ENCODE data around the gene MLPH. TPM values are rescaled to one million over a fixed set of nuclear protein-coding genes. Genes with fewer than 3 reads are reported as not detected.

MLPH gene, protein sequence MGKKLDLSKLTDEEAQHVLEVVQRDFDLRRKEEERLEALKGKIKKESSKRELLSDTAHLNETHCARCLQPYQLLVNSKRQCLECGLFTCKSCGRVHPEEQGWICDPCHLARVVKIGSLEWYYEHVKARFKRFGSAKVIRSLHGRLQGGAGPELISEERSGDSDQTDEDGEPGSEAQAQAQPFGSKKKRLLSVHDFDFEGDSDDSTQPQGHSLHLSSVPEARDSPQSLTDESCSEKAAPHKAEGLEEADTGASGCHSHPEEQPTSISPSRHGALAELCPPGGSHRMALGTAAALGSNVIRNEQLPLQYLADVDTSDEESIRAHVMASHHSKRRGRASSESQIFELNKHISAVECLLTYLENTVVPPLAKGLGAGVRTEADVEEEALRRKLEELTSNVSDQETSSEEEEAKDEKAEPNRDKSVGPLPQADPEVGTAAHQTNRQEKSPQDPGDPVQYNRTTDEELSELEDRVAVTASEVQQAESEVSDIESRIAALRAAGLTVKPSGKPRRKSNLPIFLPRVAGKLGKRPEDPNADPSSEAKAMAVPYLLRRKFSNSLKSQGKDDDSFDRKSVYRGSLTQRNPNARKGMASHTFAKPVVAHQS
- total RNA-seq = 0.69 TPM

DNA sequence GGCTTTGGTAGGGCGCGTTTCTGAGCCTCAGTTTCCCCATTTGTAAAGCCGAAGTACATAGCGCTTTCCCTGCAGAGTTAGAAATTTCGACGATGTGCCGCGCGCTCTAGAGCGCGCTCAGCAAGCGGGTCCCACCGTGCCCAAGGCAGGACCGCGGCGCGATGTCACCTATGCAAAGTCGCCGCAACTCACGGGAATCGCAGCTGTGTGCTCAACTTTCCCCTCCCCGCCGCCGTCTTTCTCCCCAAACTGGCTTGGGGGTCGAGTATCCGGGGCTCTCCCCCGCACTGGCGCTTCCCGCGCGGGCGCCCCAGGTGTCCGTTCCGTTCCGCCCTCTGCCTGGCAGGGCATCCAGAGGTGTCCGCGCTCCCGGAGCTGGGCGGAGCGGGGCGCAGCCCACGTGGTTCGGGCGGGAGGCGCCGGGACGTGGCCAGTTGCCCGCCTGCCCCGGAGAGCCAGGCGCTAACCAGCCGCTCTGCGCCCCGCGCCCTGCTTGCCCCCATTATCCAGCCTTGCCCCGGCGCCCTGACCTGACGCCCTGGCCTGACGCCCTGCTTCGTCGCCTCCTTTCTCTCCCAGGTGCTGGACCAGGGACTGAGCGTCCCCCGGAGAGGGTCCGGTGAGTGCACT lies at the start of gene MLPH:
TSS of gene MLPH (plus strand) at position 433 of the 630 bp plus-strand sequence. CDS start 6,176 bp downstream, outside the sequence.

GRCh38 chr2:237566401-237567235 lies 79.6 kb downstream of the MLPH start, which contains the start of gene PRLH:
Gene PRLH, plus strand, starts transcription at chr2:237566574. Its CDS starts 0 bp downstream, at chr2:237566574.

GRCh38 chr2:237590272-237591140 lies 103.5 kb downstream of the MLPH start, which contains the start of gene RAB17:
Gene RAB17, minus strand, starts transcription at chr2:237590734. Its CDS starts 4,580 bp downstream, at chr2:237586154.

Small RNA genes lying within 50 kb of the gene (small RNA-seq; reads per million reads assigned to genes)
- gene MIR6811 (not detected), gene RNU6-1140P (0.08 reads per million)

Other genes starting within 250 kb of the MLPH start
- 14.1 TPM for gene COL6A3, start 73.1 kb upstream of the MLPH start, total RNA-seq
- gene PRLH, start 79.3 kb downstream of the MLPH start, total RNA-seq = not detected
- gene RAB17, start 103.5 kb downstream of the MLPH start, total RNA-seq = under 0.01 TPM
- gene LRRFIP1, start 140.3 kb downstream of the MLPH start, total RNA-seq = 36.9 TPM

Measured in diencephalon (tissue), 1 donor.